Measurements from ENCODE around the gene TXLNB.

TXLNB gene

GRCh38 chr6:139291813-139292619 is at the start of gene TXLNB:
Gene TXLNB (minus strand): TSS chr6:139291998. CDS start chr6:139288899, 3,099 bp downstream.
- DNase-seq, result peak; percentile 45 to 89 (median 78)

DNA sequence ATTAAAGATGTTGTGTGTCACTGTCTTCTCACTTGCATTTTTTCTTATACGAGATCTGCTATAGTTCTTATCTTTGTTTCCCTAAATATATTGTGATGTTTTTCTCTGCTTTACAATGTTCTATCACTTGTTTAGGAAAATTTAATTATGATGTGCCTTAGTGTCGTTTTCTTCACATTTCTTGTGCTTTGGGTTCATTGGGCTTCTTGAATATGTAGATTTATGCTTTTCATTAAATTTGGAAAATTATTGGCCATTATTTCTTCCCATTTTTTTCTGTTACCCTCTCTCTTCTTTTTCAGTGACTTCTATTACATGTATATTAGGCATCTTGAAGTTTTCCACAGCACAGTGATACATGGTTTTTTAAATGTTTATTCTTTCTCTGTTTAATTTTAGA is 49.3 kb upstream of the TXLNB start:
- DNase-seq, result no peak

DNA sequence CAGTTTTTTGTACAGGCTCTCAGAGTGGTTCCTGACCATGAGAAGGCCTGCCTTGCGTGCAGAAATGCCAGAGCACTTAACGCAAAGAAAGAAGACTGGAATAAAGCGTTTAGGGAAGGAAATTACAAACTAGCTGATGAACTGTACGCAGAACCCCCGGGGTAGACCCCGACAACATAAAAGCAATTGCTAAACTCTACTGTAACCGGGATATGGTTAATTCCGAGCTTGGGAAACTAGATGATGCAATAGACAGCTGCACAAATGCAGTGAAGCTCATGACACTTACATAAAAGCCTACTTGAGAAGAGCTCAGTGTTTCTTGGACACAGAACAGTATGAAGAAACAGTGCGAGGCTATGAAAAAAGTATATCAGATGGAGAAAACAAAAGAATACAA is 47.0 kb upstream of the TXLNB start:
- no peak for DNase-seq

DNA sequence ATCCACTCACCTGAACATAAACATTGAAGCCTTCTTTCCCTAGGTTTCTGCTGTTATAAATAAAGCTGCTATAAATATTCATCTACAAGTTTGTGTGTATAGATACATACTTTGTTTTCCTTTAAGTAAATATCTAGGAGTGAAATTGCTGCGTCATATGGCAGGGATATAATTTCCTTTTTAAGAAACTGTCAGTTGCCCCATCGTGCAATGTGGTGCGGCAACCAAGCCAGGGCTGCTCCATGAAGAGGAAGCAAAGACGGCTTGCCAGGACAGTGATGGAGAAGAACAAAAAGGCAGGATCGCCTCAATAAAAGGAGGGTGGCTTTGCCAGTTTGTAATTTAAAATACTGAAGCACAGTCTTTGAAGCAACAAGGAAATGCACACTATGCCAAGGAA is 46.0 kb upstream of the TXLNB start:
- DNase-seq, result no peak

DNA sequence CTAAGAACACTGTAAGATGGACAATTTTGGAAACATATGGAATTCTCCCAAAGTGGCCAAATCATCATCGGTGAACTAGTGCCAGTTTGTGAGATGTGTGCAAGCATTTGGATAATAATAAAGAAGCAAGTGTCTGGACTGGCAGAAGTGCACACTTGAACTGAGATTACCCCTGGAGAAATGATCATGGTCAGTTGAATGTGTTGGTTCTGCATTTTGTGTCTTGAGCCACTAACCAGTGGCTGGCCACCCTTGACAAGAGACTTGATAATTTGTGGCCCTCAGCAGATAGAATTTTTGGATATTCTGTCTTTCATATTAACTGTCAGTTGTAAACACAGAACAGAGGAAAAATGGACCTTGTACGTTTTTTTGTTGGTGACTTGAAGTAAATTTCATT is 45.2 kb upstream of the TXLNB start:
- DNase-seq, result no peak

DNA sequence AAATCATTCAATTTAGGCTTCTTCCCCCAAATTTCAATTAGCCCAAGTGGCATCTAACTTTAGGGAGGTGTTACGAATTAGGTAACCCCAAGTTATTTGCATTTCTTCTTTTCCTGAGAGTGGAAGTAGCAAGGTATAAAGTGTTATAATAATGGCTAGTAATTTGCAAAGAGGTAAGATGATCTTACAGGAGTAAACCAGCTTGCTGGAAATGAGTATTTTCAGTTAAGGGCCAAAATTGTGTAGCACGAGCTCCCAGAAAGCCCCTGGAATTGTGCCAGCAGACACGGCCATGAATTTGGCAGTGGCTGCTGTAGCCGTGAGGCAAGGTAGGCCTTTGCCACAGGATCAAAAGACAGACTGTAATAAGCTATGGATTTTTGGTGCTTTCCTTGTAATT is 44.7 kb upstream of the TXLNB start:
- no peak for DNase-seq

- no peak for DNase-seq
Measured at GRCh38 chr6:139335447-139336210, 43.8 kb upstream of the TXLNB start.

DNA sequence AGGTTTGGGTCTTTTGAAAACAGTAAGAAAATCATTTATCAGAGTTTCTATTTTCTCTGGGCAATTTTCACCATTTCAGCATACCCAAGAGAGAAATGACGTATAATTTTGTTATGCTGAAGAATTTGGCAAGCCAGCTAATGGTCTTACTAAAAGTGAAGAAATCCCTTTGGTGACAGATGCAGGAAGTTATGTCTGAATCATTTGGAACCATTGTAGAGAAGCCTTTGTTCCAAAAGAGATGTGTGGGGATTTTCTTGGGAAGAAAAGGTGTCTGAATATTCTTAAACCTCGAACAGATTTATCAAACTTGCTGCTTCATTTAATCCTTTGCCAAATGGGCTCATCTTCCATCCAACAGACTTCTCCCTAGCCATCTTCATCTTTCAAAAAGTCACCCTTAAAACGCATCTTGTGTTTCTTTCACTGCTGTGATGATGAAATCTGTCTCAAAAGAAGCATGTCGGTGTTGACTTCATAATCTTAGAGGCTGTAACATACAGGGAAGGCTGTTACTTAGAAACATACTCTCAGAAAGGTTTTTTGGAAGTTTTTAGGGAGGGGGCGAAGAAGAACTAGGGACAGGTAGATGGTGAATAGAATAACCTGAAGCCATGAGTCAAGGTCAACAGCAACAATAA is 43.1 kb upstream of the TXLNB start:
- DNase-seq, result no peak

GRCh38 chr6:139330826-139331500 is 39.2 kb upstream of the TXLNB start:
- no peak for DNase-seq

DNA sequence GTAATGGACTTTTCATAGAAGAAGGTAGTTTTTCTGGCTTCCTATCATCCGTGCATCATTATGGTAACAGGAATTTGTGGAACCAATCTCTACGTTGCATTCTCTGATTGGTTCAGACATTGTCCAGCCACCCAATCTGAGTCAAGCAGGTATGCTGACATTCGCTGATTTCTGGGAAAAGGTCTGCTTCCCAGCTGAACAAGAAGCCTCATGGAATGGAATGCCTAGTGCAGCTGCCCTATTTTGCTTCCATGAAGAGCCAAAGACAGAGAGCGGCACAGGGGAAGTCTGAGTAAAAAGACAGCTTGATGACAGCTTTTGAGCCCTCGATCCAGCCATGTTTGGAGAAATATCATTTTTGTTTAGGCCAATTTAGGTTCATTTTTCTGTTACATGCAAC is 38.5 kb upstream of the TXLNB start:
- no peak for DNase-seq

DNA sequence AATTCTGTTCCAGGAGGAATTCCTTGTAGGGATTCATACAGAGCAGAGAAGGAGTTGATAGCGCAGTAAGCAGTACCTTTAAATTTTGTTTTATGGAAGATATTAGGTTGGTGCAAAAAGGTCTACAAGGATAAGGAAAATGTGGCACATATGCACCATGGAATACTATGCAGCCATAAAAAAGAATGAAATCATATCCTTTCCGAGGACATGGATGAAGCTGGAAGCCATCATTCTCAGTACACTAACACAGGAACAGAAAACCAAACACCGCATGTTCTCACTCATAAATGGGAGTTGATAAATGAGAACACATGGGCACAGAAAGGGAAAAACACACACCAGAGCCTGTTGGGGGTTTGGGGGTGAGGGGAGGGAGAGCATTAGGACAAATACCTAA is 37.4 kb upstream of the TXLNB start:
- DNase-seq, result no peak

GRCh38 chr6:139327038-139327437 is 35.2 kb upstream of the TXLNB start:
- no peak for DNase-seq

DNA sequence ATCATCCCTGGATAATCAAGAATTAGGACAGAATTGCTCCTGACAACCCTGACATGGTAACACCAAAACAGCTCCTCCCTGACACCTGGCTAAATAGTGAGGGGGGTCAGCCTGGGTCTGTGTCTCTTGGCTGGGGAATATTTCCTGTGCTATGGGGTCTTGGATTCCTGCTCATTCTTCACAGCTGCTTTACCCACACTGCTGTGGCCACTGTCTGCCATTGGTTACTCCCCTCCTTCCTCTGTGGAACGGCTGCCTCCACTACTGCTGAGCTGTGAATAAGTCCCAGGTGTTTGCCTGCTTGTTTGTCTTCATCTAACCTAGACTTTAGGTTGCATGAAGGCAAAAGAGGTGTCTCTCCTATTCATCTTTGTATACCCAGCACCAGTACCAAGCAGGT is 33.9 kb upstream of the TXLNB start:
- no peak for DNase-seq

DNA sequence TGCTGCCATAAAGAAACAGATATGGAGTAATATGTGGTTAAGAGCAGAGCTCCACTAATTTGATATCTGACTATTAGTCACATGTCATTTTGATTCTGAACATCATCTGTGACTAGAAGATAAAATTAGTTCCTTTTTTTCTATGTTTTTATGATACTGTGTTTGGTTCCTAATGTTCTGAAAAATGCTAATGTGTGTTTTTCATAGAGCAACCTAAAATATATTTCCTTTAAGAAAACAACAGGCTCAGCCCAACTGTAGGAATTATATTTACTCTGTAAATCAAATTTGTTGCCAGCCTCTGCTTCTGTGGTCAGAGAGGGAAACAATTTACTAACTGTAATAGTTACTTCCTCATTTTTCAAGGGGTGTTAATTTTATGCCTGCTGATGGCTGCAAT is 33.3 kb upstream of the TXLNB start:
- DNase-seq, result no peak

GRCh38 chr6:139324301-139324555 is 32.4 kb upstream of the TXLNB start:
- DNase-seq, result no peak

GRCh38 chr6:139323511-139324300 is 31.9 kb upstream of the TXLNB start:
- peak; percentile 63 to 98 (median 83) for DNase-seq

DNA sequence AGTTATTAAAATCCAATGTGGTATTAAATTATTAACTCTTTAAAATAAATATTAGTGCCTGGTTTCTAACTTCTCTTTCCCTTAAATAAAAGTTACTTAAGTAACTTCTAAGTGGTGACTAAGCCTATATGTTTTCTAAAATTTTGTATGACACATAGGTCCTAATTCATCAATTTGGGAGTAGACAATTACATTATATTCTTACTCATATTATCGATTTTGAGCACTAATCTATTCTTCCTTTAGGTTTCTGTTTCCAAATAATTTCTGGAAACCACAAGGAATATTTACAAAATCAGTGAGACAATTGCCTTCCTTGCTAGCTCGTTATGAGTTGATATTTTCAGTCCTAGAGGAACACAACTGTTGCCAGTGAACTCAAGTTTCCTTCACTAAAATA is 28.3 kb upstream of the TXLNB start:
- DNase-seq, result no peak

DNA sequence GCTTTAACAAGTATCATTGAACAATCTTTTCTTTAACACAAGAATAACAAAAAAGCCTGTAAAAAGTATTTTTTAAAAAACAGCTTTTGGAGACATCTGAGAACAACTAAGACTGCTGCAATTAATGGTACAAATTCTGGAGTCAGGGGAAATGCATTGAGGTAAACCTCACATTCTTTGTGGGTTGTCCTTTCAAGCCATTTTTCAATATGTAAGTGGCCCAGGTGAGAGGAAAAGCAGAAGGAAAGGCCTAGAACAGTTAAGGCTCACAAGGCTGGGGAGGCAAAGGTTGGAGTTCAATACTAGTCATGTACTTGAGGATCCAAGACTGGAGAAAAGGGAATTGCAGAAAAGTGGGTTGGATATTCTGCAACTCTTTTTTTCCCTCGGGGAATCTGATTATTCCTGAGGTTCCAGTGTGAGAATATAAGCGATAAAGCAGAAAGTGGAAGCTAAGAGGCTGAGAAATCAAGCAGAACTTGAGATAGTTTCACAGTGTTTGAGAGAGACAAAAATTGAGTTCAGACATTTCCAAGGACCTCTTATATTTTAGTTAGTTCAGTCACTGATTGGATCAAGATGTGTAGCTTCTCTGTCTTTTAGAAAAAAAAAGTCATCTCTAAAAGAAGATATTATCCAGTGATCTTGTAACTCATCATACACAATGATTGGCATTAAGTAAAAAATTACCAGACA is 25.0 kb upstream of the TXLNB start:
- no peak for DNase-seq

- no peak for DNase-seq
Measured at GRCh38 chr6:139313784-139314545, 22.2 kb upstream of the TXLNB start.

DNA sequence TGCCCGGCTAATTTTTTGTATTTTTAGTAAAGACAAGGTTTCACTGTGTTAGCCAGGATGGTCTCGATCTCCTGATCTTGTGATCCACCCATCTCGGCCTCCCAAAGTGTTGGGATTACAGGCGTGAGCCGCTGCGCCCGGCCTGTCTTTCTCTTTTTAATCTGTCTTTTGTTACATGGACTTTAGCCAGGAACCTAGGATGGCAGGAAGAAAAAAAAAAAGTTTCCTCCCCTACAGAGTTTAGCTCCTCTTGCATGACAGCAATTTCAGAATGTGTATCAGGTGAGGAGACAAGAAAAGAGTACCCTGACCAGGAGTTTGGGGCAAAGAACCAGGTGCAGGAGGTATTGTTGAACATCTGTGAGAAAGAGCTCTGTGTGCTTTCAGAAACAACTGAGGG is 21.4 kb upstream of the TXLNB start:
- no peak for DNase-seq

DNA sequence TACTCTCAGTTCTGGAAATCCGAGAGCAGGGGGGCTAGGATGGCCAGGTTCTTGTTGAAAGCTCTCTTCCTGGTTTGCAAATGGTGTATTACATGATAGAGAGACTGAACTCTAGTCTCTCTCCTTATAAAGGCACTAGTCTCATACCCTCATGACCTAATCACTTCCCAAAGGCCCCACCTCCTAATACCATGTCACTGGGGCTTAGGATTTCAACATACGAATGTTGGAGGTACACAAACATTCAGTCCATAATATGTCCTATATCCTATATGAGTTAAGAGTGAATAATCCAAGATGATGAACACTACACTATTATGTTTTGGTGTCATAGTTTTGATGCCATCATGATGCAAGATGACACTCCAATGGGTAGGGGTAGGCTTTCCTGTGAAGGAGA is 20.0 kb upstream of the TXLNB start:
- DNase-seq, result no peak
